GM21529 (cell line): ENCODE results near the gene APCDD1L.
"Not testable (repeated sequence)": the region's sequence is repeated elsewhere in the genome, so short reads cannot be mapped to it uniquely, and the experiment has no call there.

Experiments
- ATAC-seq: cut with Tn5 transposase; IDR thresholded peaks from one replicate; pipeline ENCODE4 v1.9.1; 2021; ENCODE audit not compliant: unreplicated experiment

Gene APCDD1L

DNA sequence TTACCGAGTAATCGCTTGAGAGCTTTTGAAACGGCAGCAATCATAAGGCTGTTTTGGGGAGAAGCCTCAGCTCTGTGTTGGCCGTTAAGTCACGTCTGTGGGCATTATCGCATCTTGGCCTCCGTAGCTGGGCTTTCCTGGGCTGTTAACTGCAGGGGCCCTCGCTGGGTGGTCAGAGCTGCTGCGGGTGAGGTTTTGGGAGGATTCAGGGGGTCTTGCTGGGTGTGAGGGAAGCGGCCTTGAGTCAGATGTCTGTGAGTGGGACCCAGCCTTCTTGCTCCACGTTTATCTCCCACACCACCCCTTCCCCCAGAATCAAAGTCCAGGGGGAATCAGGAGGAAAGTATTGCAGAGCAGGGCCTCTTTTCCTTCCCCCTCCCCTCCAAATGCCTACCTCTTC lies 3.2 kb upstream of the APCDD1L start:
- ATAC-seq: no peak

DNA sequence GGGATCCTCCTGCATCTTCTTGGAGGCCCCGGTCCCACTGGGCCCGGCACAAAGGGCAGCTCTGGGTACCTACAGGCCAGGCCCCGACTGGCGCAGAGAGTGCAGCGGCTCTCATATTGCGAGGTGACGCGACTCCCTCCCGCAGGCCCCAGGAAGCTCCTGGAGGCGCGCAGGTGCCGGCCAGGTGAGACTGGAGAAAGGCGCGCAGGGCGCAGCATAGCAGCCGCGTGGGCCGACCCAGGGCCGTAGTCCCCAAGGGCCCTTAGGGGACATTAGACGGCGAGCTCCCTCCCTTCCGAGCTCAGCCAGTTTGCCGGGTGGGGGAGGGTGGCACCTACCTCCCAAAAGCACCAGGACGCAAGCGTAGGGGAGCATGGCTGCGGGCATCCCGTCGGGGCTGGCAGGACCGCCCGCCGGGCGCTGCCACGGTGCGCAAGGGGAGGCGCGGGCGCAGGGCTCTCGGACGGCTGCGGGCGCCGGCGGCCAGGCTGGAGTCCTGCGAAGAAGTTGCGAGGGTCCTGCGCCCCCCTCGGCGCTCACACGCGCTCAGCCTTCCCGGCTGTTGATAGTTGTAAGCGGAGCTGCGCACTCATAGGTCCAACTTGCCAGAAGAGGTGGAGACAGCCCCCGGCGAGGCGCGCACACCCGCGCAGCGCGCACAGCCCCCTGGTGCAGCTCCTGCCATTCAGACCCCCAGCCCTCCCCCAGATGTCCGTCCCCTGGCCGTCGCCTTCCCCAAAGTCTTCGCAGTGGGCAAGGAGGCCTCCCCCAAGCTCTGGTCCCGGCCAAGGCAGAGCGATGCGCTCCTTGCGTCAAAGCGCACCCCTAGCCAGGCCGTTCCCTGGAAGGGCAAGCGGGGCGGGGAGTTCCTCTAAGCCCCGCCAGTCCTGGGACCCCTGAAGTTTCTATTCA lies 622 bp downstream of the APCDD1L start:
- ATAC-seq: no peak

DNA sequence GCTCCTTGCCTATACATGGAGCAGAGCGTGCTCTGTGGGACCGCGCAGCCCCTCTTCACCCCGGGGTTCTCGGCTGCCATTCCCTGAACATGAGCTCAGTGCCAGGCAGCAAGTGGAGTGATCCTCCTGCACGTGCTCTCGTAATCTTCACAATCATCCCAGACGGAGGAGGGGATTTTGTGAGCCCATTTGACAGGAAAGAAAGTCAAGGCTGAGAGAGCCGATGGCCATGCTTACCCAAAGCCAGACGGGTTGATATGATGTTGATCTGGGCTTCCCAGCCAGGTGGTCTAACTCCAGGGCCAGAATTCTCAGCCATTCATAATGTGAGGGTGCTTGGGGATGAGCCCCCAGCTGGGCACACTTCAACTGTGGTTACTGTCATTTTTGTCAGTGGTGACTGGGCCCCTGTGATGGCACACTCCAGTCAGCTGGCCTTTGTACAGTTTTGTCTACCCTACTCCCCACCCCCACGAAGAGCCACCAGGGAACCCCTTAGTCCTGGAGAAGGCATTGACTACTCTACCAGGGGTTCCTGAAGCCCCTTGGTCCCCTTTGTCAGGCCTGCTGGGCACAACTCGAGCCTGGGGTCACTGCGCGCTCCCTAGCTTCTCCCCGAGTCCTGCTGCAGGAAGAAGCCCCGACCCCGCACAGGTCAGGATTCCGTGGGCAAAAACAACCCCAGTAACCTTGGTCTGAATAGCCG lies 1.5 kb downstream of the APCDD1L start:
- ATAC-seq: no peak

DNA sequence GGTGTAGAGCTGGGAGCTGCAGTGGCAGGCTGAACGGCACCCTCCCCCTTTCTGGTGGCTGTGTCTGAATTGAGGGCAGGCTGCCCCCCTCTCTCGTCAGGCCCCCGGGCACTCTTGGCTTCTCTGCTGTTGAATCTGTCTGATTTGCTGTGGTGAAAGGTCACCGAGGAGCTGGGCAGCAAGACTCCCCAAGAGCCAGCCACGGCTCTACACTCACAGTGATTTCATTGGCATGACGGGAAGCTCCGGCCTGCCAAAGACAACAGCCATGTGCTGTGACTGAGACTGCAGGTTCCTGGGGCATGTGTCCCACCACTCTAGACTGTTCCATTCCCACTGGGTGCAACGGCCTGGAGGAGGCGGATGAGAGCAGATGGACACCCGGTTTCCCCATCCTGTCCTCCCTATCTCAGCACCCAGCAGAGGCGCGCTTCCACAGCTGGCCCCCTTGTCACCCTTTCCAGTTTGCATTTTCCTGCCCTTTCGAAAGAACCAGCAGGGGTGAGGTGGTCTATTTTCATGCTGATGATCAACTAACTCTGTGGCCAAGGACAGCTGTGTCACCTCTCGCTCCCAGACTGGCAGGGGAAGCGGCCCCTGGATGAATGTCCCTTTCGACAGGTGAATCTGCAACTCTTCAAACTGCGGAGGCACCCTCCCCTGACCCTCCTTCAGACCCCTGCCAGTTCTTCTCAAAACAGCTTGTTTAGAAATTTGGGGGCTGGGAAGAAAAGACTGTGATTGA lies 2.2 kb downstream of the APCDD1L start:
- no peak for ATAC-seq

DNA sequence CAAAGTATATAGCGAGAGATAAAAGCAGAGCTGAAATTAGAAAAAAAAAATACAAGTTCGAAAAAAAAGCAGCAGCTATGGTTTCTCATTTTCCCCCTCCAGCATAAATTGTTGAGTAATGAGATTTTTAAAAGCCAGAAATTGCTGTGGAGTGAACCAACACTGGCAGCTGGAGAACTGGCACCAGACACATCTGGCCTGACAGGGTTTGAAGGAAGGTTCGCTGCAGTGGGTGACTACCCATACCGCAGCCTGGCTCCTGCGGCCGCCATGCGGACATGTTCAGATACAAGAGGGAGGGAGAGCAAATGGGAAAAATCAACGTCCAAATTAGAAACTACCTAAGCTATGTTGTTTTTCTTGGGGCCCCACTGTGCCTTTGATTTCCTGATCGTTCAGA lies 3.3 kb downstream of the APCDD1L start:
- ATAC-seq: no peak

DNA sequence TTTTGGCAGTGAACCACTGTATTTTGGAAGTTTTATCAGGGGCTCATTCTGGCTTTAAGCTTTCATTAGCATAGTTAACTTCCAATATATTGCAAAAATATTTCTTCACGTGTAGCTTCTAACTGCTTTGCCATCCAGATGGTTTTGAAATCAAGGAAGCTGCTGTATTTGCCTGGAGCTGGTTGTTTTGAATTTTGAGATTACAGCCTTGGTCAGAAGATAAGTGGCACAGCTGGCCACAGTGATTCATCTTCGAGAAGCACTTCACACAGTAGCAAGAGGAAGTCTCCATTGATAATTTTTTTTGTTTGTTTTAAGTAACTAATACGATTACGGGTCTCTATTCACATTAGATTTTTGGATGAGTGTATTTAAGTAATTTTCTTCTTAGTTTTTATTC lies 3.8 kb downstream of the APCDD1L start:
- ATAC-seq: no peak

DNA sequence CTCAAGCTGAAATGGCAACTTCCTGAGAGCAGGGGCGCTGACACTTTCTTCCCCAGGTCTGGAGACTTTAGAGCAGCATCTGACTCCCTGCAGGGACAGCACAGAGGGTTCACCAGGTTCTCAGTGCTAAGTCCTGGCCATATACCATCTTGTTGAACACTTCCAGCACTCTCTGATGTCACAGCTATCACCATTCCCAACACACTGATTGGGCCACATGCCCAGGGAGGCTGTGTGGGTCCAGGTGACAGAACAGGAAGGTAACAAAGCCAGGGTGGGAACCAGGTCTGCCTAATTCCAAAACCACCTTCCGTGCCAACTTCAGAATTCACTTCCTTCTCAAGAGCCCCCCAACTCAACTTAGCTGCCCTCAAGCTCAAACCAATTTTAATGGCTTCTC lies 4.3 kb downstream of the APCDD1L start:
- ATAC-seq: no peak

DNA sequence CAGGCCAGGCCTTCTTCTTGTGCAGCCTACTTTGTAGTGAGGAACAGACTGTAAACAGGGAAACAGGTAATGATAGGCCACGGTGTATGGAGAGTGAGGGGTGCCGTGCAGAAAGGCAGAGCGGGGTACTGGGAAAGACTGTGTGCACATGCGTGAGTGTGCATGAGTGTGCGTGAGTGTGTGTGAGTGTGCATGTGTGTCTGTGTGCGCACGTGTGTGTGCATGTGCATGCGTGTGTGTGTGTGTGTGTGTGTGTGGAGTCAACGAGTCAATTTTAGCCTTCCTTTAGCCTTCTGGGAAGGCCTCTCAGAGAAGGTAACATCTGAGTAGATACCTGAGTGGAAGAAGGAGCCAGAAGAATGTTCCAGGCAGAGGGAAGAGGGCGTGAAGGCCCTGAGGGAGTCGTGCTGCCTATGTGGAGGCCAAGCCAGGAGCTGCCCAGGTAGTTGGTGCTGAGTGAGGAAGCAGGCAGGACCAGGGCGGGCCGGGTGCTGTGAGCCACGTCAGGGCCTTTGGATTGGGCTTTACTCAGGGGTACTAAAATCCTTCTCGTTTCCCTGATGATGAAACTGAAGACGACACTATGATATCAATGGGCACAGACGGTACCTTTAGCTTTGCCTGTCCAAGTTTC lies 6.3 kb downstream of the APCDD1L start:
- ATAC-seq: no peak

DNA sequence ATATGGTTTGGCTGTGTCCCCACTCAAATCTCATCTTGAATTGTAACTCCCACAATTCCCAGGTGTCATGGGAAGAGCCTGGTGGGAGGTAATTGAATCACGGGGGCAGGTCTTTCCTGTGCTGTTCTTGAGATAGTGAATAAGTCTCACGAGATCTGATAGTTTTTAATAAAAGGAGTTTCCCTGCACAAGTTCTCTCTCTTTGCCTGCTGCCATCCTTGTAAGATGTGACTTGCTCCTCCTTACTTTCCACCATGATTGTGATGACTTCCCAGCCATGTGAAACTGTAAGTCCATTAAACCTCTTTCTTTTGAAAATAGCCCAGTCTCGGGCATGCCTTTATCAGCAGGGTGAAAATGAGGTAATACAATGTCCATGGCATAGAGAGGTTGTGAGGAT lies 8.2 kb downstream of the APCDD1L start:
- not testable (repeated sequence) for ATAC-seq

DNA sequence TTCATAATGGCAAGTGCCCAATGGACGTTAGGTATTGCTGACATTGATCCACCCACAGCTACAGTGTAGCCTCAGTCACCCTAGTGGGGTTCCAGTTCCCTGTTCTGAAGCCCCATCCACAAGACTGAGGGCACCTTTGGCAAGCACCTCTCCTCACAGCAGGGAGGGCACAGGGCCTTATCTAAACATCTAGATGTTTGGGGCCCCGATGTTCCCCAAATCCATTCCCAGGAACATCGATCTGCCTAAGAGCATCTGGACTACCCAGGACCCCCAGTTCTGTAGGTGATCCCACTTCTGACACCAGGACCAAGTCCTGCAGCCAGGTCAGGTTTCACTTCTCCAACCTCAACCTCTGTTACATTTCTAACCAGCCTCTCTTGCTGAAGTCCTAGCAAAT lies 10.6 kb downstream of the APCDD1L start:
- no peak for ATAC-seq

DNA sequence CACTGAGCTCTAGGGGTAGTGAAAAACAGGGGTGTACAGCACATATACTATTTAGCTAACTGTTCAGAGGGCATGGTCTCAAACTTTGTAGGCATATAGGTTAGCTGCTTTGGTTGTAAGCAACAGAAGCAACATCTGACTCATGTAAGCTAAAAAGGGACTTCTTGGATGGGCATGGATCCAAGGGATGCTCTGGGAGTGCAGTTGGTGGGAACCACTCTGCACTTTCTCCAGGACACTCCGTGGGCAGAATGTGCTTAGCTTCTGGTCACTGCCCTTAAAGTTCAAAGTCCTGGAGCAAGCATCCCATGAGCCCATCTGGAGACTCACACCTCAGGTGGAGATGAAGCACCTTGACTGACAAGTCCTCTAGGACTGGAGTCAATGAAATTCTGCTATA lies 11.5 kb downstream of the APCDD1L start:
- ATAC-seq: no peak

DNA sequence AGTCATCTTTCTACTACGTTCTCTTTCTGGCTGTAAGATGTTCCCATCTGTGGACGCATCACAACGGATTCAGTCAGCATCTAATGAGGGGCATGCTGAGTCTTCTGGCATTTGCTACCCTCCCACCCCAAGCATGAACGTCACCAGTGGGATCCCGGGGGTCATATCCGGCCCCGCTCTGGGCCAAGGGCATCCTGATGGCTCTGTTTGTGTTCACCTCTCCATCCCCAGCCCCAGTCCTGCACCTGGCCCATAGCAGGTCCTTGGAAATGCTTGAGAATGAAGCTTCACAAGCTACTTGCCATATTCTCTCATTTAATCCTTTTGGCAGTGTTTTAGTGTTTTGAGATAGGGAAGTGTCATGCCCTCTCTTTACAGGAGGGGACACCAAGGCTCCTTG lies 14.9 kb downstream of the APCDD1L start:
- no peak for ATAC-seq

DNA sequence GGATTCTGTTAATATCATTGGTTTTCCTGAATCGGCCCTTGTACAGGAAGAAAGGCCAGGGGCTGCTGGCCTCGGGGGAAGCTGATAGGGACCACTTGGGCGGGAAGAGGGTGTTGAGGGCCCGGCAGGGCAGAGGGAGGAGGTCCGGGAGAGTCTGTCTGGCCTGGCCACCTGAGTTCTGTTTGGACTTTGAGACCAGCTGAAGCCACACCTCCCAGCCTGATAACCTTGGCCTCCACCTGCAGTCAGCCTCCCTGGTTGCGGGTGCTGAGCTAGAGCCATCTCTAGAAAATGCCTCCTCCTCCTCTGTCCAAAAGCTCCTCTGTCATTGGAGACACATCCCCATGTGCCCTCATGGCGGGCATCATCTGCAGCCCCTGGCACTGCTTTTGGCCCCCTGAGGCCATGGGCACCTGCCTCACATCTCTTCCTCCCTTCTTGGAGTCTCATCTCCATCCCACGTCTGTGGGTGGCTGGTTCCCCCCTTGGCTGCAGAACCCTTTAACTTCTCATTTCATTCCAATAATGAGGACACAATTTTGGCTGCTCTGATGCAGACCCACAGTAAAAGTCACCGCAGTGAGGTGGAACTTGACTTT lies 16.6 kb downstream of the APCDD1L start:
- no peak for ATAC-seq

DNA sequence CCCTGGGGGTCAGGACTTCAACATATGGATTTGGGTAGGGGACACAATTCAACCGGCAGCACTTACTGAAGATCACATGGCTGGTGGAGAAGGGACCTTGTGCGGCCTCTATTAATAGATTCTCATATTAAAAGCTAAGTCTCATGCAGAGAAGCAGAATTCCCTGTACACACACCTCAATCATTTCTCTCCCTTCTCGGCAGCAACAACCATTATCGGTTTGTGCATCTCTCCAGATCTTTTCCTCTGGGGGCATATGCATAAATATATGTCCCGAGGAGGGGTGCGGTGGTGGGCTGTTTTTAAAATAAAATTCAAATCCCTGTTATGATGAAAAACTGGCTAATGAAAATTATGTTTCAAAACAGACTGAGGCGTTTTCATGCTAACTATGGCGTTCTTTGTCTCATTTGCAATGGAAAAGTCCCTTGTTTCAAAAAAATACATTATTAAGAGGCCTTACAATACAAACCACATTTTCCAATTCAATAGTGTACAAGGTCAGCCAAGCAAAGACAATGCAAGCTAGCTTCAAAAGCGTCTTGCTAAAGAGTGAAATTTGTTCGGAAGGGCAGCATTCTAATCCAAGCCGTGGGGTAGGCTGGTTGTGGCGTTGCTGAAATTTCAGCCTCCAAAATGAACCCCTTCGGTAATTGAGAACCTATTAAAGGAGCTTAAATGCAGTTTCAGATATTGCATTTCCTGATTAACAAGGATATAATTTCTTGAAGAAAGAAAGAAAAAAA lies 17.3 kb downstream of the APCDD1L start:
- ATAC-seq: no peak

DNA sequence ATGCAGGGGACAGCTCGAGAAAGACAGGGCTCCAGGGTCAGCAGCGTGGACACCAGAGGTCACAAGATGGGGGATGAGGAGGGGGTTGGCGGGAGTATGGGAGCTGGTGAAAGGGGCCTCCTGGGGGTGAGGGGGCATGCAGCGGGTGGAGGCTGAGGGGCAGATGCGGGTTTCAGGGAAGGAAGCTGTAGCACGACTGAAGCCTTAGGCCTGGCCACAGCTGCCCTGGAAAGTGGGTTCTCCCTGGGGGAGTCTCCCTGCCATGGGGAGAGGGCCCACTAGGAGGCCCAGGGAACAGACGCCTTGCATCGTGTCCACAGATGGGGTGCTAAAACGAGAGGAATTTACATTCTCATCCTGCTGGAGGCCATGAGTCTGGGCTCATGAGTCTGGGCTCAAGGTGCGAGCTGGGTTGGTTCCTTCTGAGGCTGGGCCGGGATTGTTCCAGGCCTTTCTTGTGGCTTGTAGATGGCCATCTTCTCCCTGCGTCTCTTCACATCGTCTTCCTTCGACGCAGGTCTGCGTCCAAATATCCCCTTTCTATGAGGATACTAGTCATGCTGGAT lies 18.0 kb downstream of the APCDD1L start:
- no peak for ATAC-seq

DNA sequence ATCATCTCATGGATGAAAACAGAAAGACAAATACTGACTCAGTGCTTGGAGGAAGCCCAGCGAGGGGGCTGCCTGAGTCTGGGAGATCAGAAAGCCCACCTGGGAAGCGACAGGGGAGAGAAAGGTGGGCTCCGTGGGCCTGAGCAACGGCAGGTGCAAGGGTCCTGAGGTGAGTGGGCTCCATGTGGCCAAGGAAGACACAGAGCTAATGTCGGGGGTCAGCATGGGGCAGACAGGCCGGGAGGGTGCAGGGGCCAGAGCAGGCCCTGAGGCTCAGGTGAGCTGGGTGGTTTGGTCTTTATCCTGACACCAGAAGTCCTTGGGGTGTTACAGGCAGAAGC lies 18.8 kb downstream of the APCDD1L start:
- no peak for ATAC-seq

DNA sequence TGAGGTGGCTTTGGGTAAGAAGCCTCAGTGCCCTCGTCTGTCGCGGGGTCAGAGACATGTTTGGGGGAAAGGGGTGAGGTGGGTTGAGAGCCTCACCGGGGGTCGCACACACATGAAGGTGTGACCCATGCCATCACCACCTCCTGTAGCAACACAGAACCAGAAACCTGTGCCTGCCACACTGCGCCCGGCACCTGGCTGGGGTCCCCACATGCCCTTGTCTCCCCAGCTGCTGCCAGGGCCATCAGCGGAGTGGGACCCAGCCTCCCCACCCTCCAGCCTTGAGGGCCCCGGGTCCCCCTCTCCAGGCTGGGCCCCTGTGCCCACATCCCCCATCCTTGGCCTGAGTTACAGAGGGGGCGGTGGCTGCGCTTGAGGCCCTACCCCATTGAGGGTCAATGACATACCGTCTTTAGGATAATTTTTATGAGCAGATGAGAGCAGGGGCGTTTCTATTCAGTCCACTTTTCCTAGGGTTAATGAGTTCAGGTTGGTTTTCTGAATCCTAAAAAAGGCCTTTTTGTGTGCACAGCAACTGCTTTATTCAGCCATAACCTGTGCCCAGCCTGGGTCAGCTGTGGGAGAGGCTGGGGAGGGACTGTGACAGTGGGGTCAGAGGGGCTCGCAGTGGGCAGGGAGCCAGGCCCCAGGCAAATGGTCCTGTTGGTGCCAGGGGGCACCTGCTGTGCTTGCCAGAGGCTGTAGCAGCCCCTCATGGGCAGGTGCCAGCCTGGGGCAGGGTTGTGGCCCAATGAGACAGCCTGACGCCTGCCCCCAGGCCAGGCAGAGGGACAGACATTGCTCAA lies 19.4 kb downstream of the APCDD1L start:
- no peak for ATAC-seq

DNA sequence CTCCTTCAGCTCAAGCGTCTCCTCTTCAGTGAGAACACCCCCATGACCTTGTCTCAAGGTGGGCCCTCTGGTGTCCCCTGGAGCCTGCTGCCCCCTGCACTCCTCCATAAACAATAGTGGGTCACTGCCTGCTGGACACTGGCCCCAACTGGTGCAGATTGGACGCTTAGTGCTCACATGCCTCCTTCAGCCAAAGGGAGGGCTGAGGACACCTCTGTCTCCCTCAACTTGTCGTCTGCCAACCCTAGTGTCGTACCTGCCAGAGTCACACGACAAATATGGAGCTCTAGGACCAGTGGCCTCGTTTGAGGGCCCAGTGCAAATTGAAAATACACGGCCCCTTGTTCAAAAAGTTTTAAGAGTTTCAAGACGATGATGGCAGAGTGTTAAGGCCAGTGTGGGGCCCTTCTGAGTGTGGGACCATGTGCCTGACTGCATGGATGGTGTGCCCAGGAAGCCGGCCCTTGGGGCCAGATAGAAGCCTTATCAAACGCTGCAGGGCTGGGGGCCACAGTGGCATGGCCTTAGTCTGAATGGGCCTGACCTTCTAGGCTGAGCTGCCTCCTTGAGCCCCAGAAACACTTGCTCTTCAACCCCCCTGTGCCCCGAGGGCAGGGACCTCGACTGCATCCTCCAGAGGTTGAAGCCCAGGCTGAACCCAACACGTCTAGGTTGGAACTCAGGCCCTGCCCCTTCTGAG lies 20.1 kb downstream of the APCDD1L start:
- ATAC-seq: no peak
